Epidermal melanocyte (primary cell): ENCODE results near the gene CDK12.
A peak's percentile ranks its signal among the peaks of the same experiment; 100 is the strongest.

Source experiments
- DNase-seq: peaks from one replicate; pipeline ENCODE4 v3.0.0; 2011; ENCODE audit warnings: low spot score; ENCODE audit not compliant: insufficient read length

Gene CDK12

DNA sequence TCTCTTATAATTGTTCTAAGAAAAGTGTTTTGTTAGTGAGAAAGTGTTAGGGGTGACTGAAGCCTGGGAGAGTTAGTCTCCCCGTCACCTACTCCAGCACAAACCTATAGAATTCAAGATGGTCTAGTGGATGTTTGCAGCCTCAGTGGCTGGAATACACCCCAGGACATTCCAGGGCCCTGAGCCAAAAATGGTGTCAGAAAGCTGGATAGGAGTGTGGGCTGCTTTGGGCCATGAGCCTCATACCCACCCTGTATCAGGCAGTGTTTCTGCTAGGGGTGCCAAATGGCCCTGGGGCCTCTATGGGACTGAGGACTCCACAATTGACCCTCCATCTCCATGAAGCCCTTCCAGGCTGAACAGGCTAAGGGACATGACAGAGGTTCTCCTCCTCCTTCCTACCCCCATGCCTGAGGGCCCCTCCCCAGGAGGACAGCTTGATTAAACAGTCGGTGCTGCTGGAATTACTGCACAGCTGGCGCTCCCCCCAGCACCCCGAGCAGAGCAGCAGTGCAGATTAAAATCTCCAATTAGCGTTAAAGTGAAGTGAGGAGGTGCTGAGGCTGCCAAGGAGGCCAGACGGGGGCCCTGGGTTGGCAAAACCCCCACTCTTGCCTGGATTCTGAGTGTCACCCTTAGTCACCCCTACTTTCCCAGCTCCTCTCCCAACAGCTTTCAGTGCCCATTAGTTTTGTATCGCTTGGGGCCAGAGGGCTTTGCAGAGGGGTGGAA, 87.4 kb downstream of the CDK12 start:
- no peak for DNase-seq

DNA sequence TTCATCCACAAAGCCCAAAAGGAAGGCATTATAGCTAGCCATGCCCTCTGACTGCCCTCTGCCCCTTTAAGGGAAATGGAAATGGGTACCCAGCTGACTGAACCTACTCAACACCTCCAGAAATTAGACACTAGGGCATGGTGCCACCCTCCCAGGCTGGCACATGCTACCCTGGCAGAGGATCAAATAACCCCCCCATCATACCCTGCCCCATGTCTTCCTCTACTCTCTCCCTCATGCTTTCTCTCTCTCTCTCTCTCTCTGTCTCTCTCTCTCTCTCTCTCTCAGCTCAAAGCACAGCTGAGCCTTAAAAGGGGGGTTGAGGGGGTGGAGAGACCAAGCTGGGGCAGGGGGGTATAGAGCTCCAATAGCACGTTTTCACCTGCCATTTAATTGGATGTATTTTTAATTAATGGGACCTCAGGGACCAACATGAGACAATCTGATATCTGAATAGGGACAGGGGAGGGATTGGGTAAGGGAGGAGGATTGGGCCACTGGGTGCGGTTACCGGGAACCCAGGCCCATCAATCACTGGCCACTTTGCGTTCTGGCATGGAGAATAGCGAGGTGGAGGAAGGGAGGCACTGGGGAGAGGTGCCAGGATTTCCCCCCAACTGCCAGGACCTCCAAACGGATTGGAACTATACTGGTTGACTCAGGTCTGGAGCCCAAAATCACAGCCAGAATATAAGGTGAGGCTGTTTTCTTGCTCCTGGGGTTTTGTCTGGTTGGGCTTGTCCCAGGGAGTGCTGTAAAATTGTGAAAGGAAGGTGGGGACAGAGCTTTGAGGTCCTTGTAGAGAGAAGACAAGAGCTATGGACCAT, 88.7 kb downstream of the CDK12 start:
- no peak for DNase-seq

DNA sequence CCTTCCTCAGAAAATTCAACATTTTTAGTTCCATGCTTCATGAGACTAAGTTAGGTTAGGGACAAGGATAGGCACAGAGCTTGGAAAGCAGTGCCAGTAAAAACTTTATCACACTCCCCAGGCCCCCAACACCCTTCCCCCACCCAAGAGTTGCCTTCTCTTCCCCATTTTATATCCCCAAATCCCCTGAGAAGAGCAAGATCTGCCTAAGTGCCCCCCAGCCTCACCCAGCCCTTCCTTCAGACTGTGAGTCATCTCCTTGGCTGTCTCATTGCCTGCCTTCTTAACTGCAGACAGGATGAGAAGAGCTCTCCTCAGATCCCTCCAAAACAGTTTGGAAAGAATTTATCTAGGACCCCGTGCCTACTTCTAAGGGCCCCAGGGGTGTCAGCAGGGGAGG, 90.6 kb downstream of the CDK12 start:
- no peak for DNase-seq

DNA sequence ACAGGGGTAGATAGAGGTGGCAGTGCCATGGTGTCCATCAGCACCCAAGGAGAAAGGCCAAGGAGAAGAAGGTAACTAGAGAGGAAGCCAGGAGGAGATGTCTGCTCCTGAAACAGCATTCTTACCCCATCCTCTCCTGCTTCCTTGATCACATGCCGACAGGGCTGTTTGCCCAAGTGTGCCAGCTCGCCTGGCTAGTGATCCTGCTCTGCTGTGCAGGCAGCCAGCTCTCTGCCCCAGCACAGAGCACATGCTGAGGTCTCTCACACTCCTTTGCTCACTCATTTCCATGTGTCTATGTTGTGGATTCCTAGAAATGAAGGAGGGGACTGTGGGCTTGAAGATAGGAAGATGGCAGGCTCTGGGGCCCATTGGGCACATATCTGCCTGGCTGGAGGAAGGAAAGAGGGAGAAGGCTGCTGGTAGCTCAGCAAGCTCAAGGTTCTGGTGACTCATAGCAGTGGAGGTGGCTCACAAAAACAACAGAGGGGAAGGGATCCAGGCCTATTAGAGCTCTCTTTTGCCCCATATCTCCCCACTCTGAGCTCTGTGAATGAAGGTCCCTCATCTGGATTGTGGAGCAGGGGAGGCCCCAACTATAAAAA, 92.2 kb downstream of the CDK12 start:
- no peak for DNase-seq

DNA sequence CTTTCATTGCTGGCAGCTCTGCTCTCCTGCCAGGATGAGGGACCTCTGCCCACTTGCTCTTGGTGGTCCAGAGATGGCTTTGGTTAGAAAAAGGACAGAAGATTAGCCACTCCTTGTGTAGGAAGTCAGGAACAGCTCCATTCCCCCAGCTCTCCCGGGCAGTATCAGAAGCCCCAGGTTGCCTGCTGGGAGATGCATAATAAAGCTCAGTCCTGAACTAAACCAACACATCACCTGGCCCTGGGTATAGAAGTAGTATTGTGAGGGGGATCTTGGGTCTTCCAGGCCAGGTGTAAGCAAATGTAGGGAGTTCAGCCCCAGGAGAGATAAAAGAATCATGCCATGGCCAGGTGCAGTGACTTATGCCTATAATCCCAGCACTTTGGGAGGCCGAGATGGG, 94.1 kb downstream of the CDK12 start:
- no peak for DNase-seq

DNA sequence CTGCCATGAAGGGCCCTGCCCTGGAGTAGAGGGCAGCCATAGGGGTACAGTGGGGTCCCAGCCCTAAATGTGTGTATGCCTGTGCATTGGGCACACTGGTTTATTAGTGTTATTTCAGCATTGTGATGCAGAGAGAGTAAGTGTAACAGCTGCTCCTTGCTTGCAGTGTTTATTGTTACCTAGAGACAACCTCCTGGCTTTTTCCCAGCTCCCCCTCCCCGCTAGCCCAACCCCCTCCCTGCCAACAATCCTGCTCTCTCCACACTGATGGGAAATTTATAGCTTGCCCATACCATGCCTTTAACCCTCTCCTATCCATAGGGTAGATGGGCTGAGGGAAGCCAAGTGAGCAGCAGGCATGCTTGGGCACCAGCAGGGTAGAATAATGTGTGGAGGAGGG, 95.1 kb downstream of the CDK12 start:
- DNase-seq = no peak

DNA sequence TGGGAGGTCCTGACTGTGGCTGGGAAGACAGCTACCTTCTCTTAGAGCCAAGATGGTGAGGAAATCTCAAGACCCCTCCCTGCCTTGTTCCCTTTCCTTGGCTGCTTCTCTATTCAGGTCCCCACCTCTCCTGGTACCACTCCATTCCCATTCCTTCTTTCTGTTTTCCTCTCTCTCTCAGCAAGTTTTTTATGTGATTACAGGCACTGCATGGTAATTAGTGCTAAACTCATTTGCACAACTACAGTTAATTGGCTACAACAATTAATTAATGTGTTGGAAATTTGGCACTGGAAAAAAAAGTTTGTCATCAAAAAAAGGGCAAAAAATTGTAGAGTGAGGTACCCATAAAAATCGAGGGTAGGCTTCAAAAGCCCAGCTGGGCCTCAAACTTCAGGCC, 101.1 kb downstream of the CDK12 start:
- no peak for DNase-seq

DNA sequence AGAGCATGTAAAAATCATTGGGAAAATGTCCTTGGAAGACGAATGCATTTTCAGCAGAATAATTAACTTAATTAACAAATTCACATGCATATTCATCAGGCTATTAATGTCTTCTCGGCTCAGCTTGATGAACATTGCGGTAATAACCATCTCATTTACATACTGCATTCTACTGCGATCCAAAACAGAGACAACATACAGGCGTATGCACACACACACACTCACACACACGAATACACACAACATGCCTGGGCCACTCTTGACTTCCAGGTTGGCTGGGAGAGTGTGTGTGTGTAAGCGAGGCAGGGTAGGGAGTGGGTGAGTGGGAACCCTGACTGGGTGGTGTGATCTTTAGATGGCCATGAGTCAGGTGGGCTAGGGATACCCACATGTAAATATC, 101.7 kb downstream of the CDK12 start:
- no peak for DNase-seq

DNA sequence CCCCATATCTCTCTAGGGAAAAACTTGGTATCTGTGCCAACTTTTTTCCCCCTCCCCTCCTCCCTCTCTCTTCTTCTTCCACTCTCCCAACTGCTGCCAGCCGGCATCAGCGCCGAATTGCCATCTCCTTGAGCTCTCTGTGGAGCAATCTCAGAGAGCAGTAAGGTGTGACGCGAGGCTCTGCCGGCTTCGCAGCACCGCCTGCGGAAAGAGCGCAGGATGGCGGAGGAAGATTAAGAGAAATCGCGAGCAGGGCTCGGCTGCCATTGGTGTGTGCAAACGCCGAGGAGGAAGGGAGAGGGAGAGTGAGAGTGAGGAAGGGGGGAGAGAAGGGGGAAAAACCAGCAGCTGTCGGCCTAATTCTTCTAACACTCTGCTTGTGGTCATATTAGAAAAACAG, 102.2 kb downstream of the CDK12 start:
- no peak for DNase-seq

DNA sequence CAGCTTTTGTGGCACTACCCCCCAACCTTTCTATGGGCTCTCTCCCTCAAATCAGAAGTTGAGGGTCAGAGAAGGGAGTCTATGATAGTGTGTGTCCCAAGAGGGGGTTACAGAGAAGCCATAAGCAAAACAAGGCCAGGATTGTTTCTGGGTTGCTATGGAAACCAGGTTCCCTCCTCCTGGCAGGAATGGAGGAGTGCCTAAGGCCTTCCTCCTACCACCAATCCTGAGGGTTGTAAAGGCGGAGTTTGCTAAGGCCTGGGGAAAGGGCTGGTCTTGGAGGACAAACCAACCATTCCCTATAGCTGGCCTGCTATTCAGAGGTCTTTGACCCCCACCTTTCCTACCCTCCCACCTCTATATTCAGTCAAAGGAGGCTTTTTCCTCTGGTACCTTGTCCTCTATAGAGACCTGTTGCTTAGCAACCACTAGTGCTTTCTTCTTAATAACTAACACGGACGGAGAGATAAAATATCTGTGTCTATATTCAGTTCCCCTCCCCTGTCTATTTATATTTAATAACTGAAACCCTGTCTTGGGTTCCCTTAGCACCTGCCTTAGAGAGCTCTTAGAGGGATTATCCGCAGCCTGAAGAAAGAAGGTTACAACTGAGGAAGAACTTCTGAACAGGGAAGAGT, 103.0 kb downstream of the CDK12 start:
- no peak for DNase-seq

DNA sequence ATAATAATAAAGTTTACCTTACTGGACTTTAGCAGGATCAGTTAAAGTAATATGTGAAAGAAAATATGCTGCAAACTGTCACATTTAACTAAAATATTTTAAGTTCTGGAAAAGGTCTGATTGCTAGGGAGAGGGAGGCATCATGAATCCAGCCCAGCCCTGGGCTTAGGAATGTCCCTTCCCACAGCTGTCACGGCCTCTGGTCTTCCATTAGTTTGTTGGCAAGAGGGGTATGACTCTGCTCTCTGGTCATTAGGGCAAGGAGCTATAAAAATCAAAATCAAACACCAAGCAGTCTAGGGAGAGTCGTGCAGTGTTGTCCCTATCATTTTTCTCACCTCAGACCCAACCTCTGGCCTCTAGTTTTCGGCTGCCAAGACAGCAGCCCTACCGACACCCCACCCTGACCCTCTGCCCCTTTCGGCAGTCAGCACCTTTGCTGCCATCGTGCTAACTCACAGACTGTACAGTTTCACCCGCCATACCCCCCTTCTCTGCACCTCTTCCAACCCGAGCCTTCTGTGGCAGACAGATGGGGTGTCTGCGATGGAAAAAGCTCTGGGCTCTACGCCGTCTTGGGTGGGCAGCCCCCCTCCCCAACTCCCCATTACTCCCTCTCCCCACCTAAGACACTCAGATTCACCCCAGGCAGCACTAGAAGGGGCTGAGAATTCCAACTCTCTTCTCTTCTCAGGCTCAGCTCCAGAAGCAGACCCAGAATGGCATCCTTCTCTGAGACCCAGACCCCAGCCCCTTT, 105.0 kb downstream of the CDK12 start:
- DNase-seq = no peak

DNA sequence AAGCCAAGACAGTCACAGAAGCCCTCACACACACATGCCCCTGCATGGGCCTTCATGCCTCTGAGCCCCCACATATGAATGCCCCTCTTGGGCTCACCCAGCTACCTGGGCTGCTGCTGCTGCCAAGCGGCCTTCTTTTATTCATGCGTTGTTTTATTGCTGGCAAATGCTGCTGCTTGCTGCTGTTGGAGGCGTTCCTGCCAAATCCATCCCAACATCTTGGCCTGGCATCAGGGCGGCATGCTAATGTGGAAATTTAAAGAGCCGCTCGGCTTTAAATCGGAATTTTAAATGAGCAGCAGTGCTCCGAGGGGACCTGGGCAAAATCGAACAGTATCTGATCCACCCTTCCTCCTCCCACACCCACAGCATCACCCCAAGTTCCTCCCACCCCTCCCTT, 107.4 kb downstream of the CDK12 start:
- no peak for DNase-seq

DNA sequence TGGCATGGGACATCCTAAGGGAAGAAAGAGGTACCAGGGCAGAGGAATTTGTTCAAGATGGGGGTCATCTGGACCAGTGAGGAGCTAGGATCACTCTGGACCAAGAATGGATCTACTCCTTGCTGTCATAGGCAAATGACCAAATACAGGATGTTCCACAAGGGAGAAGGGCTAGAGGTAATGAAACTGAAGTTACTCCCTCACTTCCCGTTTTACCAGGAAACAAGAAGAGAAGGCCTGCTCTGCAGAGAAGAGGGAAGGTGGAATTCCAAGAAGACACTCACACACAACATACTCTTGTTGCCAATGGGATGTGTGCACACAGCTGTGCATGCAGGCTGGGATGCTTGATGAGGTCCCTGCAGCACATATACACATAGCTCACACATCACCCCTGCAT, 107.8 kb downstream of the CDK12 start:
- DNase-seq = no peak

DNA sequence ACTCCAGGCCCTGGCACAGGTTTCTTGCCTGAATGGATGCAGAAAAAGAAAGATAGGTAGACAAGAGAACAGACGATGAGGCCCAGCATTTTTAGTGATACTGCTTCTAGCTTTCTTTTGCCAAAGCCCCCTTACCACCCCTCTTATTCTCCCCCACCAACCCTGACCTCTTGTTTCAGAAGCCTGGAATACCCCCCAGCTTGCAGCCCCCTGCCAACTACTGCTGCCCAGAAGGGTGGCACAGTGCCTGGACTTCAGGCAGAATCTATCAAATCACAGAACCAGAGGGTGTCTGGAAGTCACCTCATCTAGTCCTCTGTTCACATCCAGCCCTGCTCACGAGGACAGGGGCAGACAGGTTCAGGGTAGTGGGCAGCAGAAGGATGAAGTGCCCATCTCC, 110.8 kb downstream of the CDK12 start:
- DNase-seq = no peak

DNA sequence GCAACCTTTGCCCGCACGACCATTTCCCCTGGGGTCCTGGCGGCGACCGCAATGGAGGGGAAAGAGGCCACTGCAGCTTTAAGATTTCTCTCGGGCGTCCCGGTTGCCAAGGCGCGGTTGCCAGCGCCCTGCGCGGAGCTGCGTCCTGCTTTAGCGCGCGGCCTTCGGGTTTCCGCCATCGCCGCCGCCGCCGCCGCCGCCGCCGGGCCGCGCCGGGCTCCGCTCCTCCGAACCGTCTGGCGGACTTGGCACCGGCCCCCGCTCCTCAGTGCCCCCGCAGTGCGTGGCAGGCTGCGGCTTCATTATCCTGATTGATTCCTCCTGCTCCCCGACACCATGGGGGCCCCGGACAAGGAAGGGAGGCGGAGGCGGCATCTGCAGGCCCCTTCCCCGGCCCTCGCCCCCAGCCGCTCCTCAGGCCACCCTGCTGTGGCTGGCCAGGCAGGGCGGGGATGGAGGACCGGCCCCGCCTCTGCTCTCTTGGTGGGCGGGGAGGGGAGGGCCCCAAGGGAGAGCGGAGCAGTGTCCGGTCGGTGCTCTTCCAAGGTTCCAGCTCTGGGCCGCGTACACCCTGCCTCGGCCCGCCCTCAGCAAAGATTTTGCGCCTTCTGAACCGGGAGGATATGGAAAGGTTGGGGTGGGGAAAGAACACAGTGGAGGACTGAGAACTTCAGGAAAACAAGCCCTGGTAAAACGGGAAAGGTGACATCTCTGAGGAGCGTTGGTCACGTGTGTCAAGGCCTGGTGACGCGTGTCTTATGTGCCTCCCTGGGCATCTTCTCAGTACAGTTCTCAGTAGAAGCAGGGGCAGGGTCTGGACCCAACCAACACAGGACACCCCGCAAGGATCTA, 112.4 kb downstream of the CDK12 start:
- peak; percentile 88 for DNase-seq

DNA sequence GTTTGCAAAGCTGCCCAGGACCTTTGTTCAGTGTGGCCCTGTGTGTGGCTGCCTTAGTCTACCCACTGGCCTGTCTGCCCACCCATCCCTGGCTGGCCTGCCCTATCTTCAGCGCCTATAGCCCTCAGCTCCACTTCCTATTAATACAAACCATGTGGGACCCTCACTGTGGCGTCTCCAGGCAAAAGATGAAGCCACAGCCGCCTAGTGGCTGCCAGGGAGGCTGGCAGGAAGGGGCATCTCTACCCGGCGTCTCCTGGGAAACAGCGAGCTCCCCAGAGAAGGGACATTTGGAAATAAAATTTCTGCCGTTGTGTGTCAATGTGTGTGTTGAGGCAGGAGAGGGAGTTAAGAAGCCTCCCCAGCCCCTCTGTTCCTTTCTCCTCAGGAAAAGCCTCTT, 114.9 kb downstream of the CDK12 start:
- DNase-seq = no peak

DNA sequence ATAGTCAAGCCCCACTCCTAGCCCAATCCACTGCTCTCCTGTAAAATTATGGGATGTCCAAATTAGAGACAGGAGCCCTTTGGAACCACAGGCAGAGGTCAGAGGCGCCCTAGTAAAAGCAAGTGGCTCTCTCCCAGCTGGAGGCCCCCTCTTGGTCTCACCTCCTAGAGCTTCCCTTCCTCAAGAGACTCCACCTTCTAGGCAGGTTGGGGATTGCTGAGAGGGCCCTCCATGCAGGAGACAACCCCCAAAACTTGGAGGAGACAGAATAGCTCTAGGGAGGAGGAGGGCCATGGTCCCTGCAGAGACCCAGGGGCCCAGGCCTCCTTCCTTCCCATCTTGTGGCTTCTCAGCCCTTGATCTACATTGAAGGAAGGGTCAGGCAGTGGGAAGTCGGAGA, 117.0 kb downstream of the CDK12 start:
- DNase-seq = no peak

DNA sequence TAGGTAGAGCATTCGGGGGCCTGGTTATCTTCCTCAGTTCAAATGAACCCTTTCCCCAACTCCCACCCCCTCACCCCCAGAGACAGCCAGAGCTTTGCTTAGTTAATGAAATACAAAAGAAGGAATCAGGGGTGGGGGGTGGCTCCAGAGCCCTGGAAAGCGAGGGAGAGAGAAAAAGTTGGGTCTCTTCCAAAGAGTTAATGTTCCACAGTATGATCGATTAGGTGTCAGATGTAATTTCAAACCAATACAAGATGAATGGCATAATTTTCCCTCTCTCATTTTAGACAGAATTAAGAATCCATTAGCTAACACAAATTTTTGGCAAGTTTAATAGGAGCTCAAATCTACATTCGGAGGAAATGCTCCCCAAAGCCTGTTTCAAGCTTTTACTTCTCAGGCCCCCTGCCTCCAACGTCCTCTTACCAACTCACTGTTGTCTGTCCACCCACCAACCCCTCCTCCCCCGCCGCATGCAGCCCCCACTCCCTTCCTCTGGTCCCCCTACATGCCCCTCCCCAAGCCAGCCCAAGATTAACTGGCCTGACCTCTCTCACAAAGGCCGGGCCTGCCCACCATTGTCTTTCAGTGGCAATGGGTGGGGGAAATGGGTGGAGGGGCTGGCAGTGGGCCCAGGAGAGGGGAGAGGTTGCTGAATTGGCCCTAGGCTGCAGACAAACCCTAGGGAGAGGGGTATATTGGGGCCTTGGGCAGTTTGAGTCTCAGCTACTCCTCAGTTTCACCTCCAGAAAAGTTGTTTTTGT, 118.2 kb downstream of the CDK12 start:
- DNase-seq = no peak

DNA sequence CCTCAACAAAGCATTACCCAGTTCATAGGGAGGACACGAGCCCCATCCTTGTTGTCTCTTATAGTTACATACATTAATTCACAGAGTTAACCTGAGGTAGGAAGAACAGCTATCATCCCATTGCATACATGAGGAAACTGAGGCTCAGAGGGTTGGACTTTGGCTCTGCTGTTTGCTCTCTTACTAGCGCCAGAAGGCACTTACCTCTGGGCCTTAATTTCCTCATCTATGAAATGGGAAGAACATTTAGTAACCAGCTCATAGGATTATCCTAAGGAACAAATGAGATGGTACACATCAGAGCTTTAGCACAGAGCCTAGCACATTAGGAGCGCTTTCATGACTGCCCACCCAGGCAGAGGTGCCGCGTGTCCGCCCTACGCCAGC, 118.8 kb downstream of the CDK12 start:
- no peak for DNase-seq
